Endothelial cell of umbilical vein (primary cell): ENCODE measurements around the gene CMIP. TPM values are rescaled to one million over a fixed set of nuclear protein-coding genes. Genes with fewer than 3 reads are reported as not detected.

Source experiments
- BruUV-seq: library from RNA; stranded (reverse); fragments of 400-500 nt; replicated peaks from 2 replicates; lab custom pipeline; 2021; lab: Mats Ljungman, UMichigan
- CTCF ChIA-PET: fragments of 300-600, 350-600 bp; sonication (Branson Sonifier 250); formaldehyde crosslinking; loops from one replicate; lab custom pipeline; 2021; ENCODE audit warnings: antibody characterized with exemption, inconsistent platforms; lab: Charles Lee
- POLR2A ChIA-PET: fragments of 300-600, 350-600 bp; sonication (Branson Sonifier 250); formaldehyde crosslinking; loops from one replicate; lab custom pipeline; 2021; ENCODE audit warnings: antibody characterized with exemption, inconsistent platforms; lab: Charles Lee
- DNase-seq: peaks from one replicate; pipeline ENCODE4 v3.0.0-alpha.2; 2011; ENCODE audit warnings: low read depth, low spot score
- FAIRE-seq: peaks from 2 replicates; lab custom pipeline; 2011; peaks lifted over from hg19 to GRCh38; lab: Jason Lieb, UNC
- H2AFZ ChIP-seq: 2 replicates; pipeline ENCODE4 v1.6.0; 2012; ENCODE audit warnings: low read depth, low read length, control low read depth, inconsistent platforms
- H3K27ac ChIP-seq: 2 replicates; pipeline ENCODE4 v1.5.1; 2011; ENCODE audit warnings: low read depth, mild to moderate bottlenecking, control low read depth, low read length, moderate library complexity; ENCODE audit not compliant: insufficient read depth
- H3K27me3 ChIP-seq, 2 experiments: 2 replicates each; pipeline versions ENCODE4 v1.6.0 to v1.6.1; 2011; ENCODE audit warnings: low read length in 2 of 2, mixed read lengths in 1 of 2; ENCODE audit not compliant: control insufficient read depth in 2 of 2, insufficient read depth in 2 of 2
- H3K36me3 ChIP-seq, 2 experiments: 2 replicates in 1 of 2; 3 replicates in 1 of 2; pipeline ENCODE4 v1.5.1; 2011; ENCODE audit warnings: low read length in 2 of 2, mild to moderate bottlenecking in 1 of 2, moderate library complexity in 1 of 2; ENCODE audit not compliant: control insufficient read depth in 2 of 2, insufficient read depth in 2 of 2; ENCODE audit errors: extremely low read depth in 1 of 2
- H3K4me1 ChIP-seq: 3 replicates; pipeline ENCODE4 v1.5.1; 2011; ENCODE audit warnings: mild to moderate bottlenecking, low read length; ENCODE audit not compliant: control insufficient read depth, insufficient read depth; ENCODE audit errors: extremely low read depth
- H3K4me2 ChIP-seq: 2 replicates; pipeline ENCODE4 v1.6.1; 2011; ENCODE audit warnings: low read length, control low read depth, mixed read lengths; ENCODE audit not compliant: insufficient read depth
- H3K4me3 ChIP-seq, 3 experiments: fragments of 200-600 bp in 1 of 3; sonication (generic), shearing (Covaris generic) in 1 of 3; replicated peaks in 1 of 3; 2 replicates each; pipeline ENCODE4 v1.5.1; 2011 to 2016; ENCODE audit warnings: control low read depth in 3 of 3, low read length in 3 of 3, mild to moderate bottlenecking in 2 of 3, inconsistent platforms in 1 of 3, low read depth in 1 of 3, moderate library complexity in 1 of 3; ENCODE audit not compliant: insufficient read depth in 1 of 3
- H3K79me2 ChIP-seq: 2 replicates; pipeline ENCODE4 v1.6.0; 2012; ENCODE audit warnings: low read length, inconsistent platforms; ENCODE audit not compliant: control insufficient read depth, insufficient read depth
- H3K9ac ChIP-seq: replicated peaks from 2 replicates; pipeline ENCODE3; 2011; ENCODE audit warnings: low read length, control low read depth; ENCODE audit not compliant: insufficient read depth; ENCODE audit errors: extremely low read depth
- H3K9me1 ChIP-seq: replicated peaks from 3 replicates; pipeline ENCODE4 v1.6.0; 2011; ENCODE audit warnings: mild to moderate bottlenecking, low read length; ENCODE audit not compliant: control insufficient read depth, insufficient read depth; ENCODE audit errors: extremely low read depth
- H3K9me3 ChIP-seq: replicated peaks from 2 replicates; pipeline ENCODE4 v1.5.1; 2012; ENCODE audit warnings: low read length, inconsistent platforms; ENCODE audit not compliant: control insufficient read depth, insufficient read depth
- H4K20me1 ChIP-seq: replicated peaks from 2 replicates; pipeline ENCODE3; 2011; ENCODE audit warnings: mild to moderate bottlenecking, low read length; ENCODE audit not compliant: control insufficient read depth, insufficient read depth; ENCODE audit errors: extremely low read depth
- EZH2 ChIP-seq: IDR thresholded peaks from 2 replicates; pipeline ENCODE4 v1.6.1; 2012; ENCODE audit warnings: borderline replicate concordance, low read depth, mild to moderate bottlenecking, moderate library complexity, low read length, inconsistent platforms; ENCODE audit not compliant: severe bottlenecking
- FOS ChIP-seq: IDR thresholded peaks from 2 replicates; pipeline ENCODE4 v1.6.1; 2011; ENCODE audit warnings: mild to moderate bottlenecking, low read length, moderate library complexity, borderline replicate concordance; ENCODE audit not compliant: insufficient read depth
- GATA2 ChIP-seq: IDR thresholded peaks from 2 replicates; pipeline ENCODE4 v1.7.0; 2011; ENCODE audit warnings: low read depth, mild to moderate bottlenecking, moderate library complexity, mixed read lengths, low read length; ENCODE audit not compliant: insufficient read length, insufficient read depth
- JUN ChIP-seq: IDR thresholded peaks from 2 replicates; pipeline ENCODE4 v1.6.1; 2011; ENCODE audit warnings: borderline replicate concordance, low read depth; ENCODE audit not compliant: insufficient read length, insufficient read depth
- MYC ChIP-seq: IDR thresholded peaks from one replicate; pipeline ENCODE4 v1.6.1; 2011; ENCODE audit warnings: mild to moderate bottlenecking, low read depth, low read length
- POLR2A ChIP-seq: IDR thresholded peaks from 2 replicates; pipeline ENCODE4 v1.6.1; 2012; ENCODE audit warnings: low read depth, mild to moderate bottlenecking, control low read depth, low read length
- POLR2AphosphoS5 ChIP-seq: IDR thresholded peaks from 2 replicates; pipeline ENCODE4 v1.6.1; 2012; ENCODE audit warnings: low read depth, mild to moderate bottlenecking, control low read depth, low read length, moderate library complexity; ENCODE audit not compliant: insufficient read depth
- dilution Hi-C: fragments of 300-500 bp; cut with MboI; formaldehyde crosslinking; loops from one replicate; pipeline ENCODE4 v1.15.0; 2019; ENCODE audit warnings: low sequenced_read_pairs; ENCODE audit not compliant: extremely low pct_ligation_motif_present
- intact Hi-C: fragments of 100-400 bp; cut with micrococcal nuclease; formaldehyde crosslinking; loops from one replicate; pipeline ENCODE4 v1.10.0; 2022
- polyA plus RNA-seq, 4 experiments: library from polyadenylated mRNA; depleted of rRNA in 3 of 4; stranded (reverse) in 3 of 4; unstranded in 1 of 4; fragments of >200 nt; gene quantifications; 2 replicates each; pipeline versions ENCODE4 v1.2.1 to v1.2.3, GENCODE V29; 2011 to 2012; ENCODE audit warnings: missing spikeins in 1 of 4
- total RNA-seq: library from RNA; stranded (reverse); gene quantifications from 2 replicates; pipeline ENCODE4 v1.2.3, GENCODE V29; 2021
- TF ChIP-seq, protein P1 (sequence below): IDR thresholded peaks from 2 replicates; pipeline ENCODE4 v1.6.1; 2011; ENCODE audit not compliant: insufficient read depth, insufficient read length
- TF ChIP-seq, protein P2 (sequence below), 2 donors: IDR thresholded peaks; 1 replicate in 1 of 2; 2 replicates in 1 of 2; pipeline ENCODE4 v1.5.1; 2011; ENCODE audit warnings: low read length in 2 of 2, mild to moderate bottlenecking in 2 of 2, moderate library complexity in 2 of 2, control low read depth in 1 of 2, inconsistent platforms in 1 of 2, low read depth in 1 of 2; ENCODE audit not compliant: insufficient read depth in 1 of 2; ENCODE audit errors: extremely low read depth in 1 of 2

Gene CMIP
- total and polyA plus RNA-seq, 2 donors (not counting 3 experiments of a cell fraction or from before 2014, with no cell fraction given): 29.0 to 101 TPM

DNA sequence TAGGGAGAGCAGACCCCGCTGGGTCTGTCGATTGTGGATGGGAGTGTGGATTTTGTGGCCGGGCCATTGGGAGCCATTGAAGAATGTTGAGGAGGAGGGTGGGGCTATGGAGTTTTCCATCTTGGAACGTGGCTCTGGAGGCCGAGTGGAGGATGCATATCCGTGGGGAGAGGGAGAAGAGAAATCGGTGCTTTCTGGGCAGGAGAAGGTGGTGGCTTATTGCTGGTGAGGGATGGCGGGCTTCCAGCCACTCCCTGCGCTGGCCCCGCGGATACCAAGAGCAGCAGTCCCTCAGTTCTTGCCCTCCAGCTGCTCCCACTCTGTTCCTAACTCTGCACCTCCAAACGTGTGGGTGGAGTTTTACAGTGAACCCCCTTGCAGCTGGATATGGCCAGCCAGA, 162.4 kb downstream of the CMIP start:
- dilution Hi-C loops: no loop called here

More for the DNA sequence above, 162.4 kb downstream of the CMIP start:
- POLR2A ChIA-PET: no interaction called here
- Histone ChIP-seq H3K36me3 (peaks cover 2 to 6% of the 10 kb centered on the region in 2 experiments), H3K4me2 (no peak overlapping the region), H3K27ac (no peak overlapping the region), H3K9ac (no peak overlapping the region), H4K20me1 (no peaks in the 10 kb centered on the region), H3K79me2 (peaks cover 10% of the 10 kb centered on the region), H3K4me3 (no peak overlapping the region), H2AFZ (no peak overlapping the region), H3K4me1 (peaks cover 38% of the 10 kb centered on the region), H3K9me3 (no peaks in the 10 kb centered on the region), H3K9me1 (no peaks in the 10 kb centered on the region), H3K27me3 (no peaks in the 10 kb centered on the region)
- CTCF ChIA-PET: interaction anchor here (0.9 kb wide), 1 partner anchor 9 kb away, joined by 3 read pairs; no protein-coding TSS in a partner anchor
- BruUV-seq: no TSS peak
- no peak for FAIRE-seq
- TF ChIP-seq POLR2AphosphoS5 (no peak), POLR2A (no peak), GATA2 (no peak), EZH2 (no peak), JUN (no peak), FOS (no peak), MYC (no peak)
- TF ChIP-seq, protein P1, sequence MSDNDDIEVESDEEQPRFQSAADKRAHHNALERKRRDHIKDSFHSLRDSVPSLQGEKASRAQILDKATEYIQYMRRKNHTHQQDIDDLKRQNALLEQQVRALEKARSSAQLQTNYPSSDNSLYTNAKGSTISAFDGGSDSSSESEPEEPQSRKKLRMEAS: no peak
- TF ChIP-seq, protein P2, sequence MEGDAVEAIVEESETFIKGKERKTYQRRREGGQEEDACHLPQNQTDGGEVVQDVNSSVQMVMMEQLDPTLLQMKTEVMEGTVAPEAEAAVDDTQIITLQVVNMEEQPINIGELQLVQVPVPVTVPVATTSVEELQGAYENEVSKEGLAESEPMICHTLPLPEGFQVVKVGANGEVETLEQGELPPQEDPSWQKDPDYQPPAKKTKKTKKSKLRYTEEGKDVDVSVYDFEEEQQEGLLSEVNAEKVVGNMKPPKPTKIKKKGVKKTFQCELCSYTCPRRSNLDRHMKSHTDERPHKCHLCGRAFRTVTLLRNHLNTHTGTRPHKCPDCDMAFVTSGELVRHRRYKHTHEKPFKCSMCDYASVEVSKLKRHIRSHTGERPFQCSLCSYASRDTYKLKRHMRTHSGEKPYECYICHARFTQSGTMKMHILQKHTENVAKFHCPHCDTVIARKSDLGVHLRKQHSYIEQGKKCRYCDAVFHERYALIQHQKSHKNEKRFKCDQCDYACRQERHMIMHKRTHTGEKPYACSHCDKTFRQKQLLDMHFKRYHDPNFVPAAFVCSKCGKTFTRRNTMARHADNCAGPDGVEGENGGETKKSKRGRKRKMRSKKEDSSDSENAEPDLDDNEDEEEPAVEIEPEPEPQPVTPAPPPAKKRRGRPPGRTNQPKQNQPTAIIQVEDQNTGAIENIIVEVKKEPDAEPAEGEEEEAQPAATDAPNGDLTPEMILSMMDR (IDR thresholded peaks at IDR 0.05; ENCODE audit: extremely low read depth in 1 of 2, insufficient read depth in 1 of 2, low read depth in 1 of 2, low read length in 2 of 2): no peak
- DNase-seq: no peak
- intact Hi-C loops: no loop called here
